Mesenchymal stem cell (in vitro differentiated cells and primary cell): ENCODE measurements around the gene CHRM2.

Experiments used
- DNase-seq: peaks from one replicate; pipeline ENCODE4 v3.0.0-alpha.2; 2013
- H2AFZ ChIP-seq: one replicate; pipeline ENCODE4 v1.6.1; 2013; ENCODE audit warnings: low read depth, mild to moderate bottlenecking, control low read depth, inconsistent platforms, low read length, moderate library complexity
- H2AK5ac ChIP-seq: 2 replicates; pipeline ENCODE4 v1.6.1; 2013; ENCODE audit warnings: low read length, moderate library complexity, mild to moderate bottlenecking, inconsistent platforms; ENCODE audit not compliant: severe bottlenecking
- H2BK120ac ChIP-seq: one replicate; pipeline ENCODE4 v1.6.1; 2013; ENCODE audit warnings: low read depth, mild to moderate bottlenecking, inconsistent platforms, low read length, moderate library complexity
- H2BK12ac ChIP-seq, 2 experiments: one replicate each; pipeline ENCODE4 v1.6.1; 2013; ENCODE audit warnings: inconsistent platforms in 2 of 2, low read length in 2 of 2, mild to moderate bottlenecking in 2 of 2, moderate library complexity in 2 of 2, control low read depth in 1 of 2
- H2BK15ac ChIP-seq: one replicate; pipeline ENCODE4 v1.6.1; 2013; ENCODE audit warnings: mild to moderate bottlenecking, low read depth, inconsistent platforms; ENCODE audit not compliant: poor library complexity, severe bottlenecking
- H2BK5ac ChIP-seq: 2 replicates; pipeline ENCODE4 v1.6.1; 2013; ENCODE audit warnings: low read depth, mild to moderate bottlenecking, low read length, control low read depth, inconsistent platforms; ENCODE audit not compliant: poor library complexity, severe bottlenecking
- H3K14ac ChIP-seq, 2 experiments: one replicate each; pipeline ENCODE4 v1.6.1; 2013; ENCODE audit warnings: inconsistent platforms in 2 of 2, low read length in 2 of 2, control low read depth in 1 of 2, mild to moderate bottlenecking in 1 of 2, moderate library complexity in 1 of 2
- H3K18ac ChIP-seq, 2 experiments: one replicate each; pipeline ENCODE4 v1.6.1; 2013; ENCODE audit warnings: inconsistent platforms in 2 of 2, low read length in 2 of 2, control low read depth in 1 of 2, low read depth in 1 of 2, mild to moderate bottlenecking in 1 of 2
- H3K23ac ChIP-seq, 2 experiments: one replicate each; pipeline ENCODE4 v1.6.1; 2013; ENCODE audit warnings: inconsistent platforms in 2 of 2, low read length in 2 of 2, mild to moderate bottlenecking in 2 of 2, moderate library complexity in 2 of 2, control low read depth in 1 of 2
- H3K27ac ChIP-seq: 2 replicates; pipeline ENCODE4 v1.5.1; 2013; ENCODE audit warnings: mild to moderate bottlenecking, moderate library complexity, low read length, control low read depth, inconsistent platforms; ENCODE audit not compliant: poor library complexity, severe bottlenecking
- H3K27me3 ChIP-seq, 2 experiments: 2 replicates each; pipeline versions ENCODE4 v1.6.1 to v1.7.0; 2013; ENCODE audit warnings: low read length in 2 of 2, mild to moderate bottlenecking in 2 of 2, moderate library complexity in 2 of 2, control low read depth in 1 of 2, inconsistent platforms in 1 of 2; ENCODE audit not compliant: control insufficient read depth in 1 of 2, insufficient read depth in 1 of 2
- H3K36me3 ChIP-seq, 2 experiments: 2 replicates each; pipeline versions ENCODE4 v1.6.1 to v1.7.0; 2013; ENCODE audit warnings: low read length in 2 of 2, control low read depth in 1 of 2, inconsistent platforms in 1 of 2, low read depth in 1 of 2, mild to moderate bottlenecking in 1 of 2; ENCODE audit not compliant: insufficient read depth in 2 of 2, control insufficient read depth in 1 of 2
- H3K4ac ChIP-seq, 2 experiments: one replicate each; pipeline ENCODE4 v1.6.1; 2013; ENCODE audit warnings: inconsistent platforms in 2 of 2, low read length in 2 of 2, mild to moderate bottlenecking in 2 of 2, moderate library complexity in 2 of 2, control low read depth in 1 of 2, low read depth in 1 of 2
- H3K4me1 ChIP-seq: 2 replicates; pipeline ENCODE4 v1.6.1; 2013; ENCODE audit warnings: low read depth, low read length, control low read depth; ENCODE audit not compliant: control insufficient read depth, insufficient read depth
- H3K4me2 ChIP-seq: 2 replicates; pipeline ENCODE4 v1.6.1; 2013; ENCODE audit warnings: low read length, mild to moderate bottlenecking, inconsistent platforms; ENCODE audit not compliant: poor library complexity, severe bottlenecking
- H3K4me3 ChIP-seq, 2 experiments: 2 replicates each; pipeline versions ENCODE4 v1.5.1 to v1.7.0; 2013; ENCODE audit warnings: low read length in 2 of 2, mild to moderate bottlenecking in 2 of 2, control low read depth in 1 of 2, low read depth in 1 of 2; ENCODE audit not compliant: insufficient read depth in 1 of 2
- H3K79me1 ChIP-seq: replicated peaks from 2 replicates; pipeline ENCODE4 v1.6.1; 2013; ENCODE audit warnings: mild to moderate bottlenecking, control low read depth, low read length, inconsistent platforms; ENCODE audit not compliant: poor library complexity, severe bottlenecking
- H3K9ac ChIP-seq: 2 replicates; pipeline ENCODE4 v1.7.0; 2013; ENCODE audit warnings: mild to moderate bottlenecking, low read length, moderate library complexity
- H3K9me3 ChIP-seq: 2 replicates; pipeline ENCODE4 v1.7.0; 2013; ENCODE audit warnings: mild to moderate bottlenecking, low read length; ENCODE audit not compliant: control insufficient read depth
- H4K8ac ChIP-seq: one replicate; pipeline ENCODE4 v1.6.1; 2013; ENCODE audit warnings: inconsistent platforms, mild to moderate bottlenecking, low read length, moderate library complexity
- H4K91ac ChIP-seq: one replicate; pipeline ENCODE4 v1.6.1; 2013; ENCODE audit warnings: mild to moderate bottlenecking, low read length, inconsistent platforms
- WGBS: methylation state at CpG from one replicate; pipeline ENCODE4 v1.1.7; 2013; ENCODE audit warnings: mixed read lengths; 5-methylcytosine and 5-hydroxymethylcytosine counted together

The CHRM2 gene

GRCh38 chr7:136964347-136964746, 95.9 kb downstream of the CHRM2 start:
- H2BK120ac ChIP-seq: no peak overlapping the region
- H3K4me1 ChIP-seq: no peaks in the 10 kb centered on the region
- H3K4me3 ChIP-seq: no peak overlapping the region
- no peak overlapping the region for H2AFZ ChIP-seq
- H2BK5ac ChIP-seq: no peak overlapping the region
- H3K36me3 ChIP-seq: no peaks in the 10 kb centered on the region
- H3K79me1 ChIP-seq: no peaks in the 10 kb centered on the region
- 39% methylated on average over 1 of the region's 1 CpG for WGBS
- H2BK15ac ChIP-seq: no peak overlapping the region
- H4K91ac ChIP-seq: no peak overlapping the region
- H4K8ac ChIP-seq: no peak overlapping the region
- H3K9me3 ChIP-seq: no peaks in the 10 kb centered on the region
- peak overlapping the region in 1 of 2 experiments; percentile 62 for H3K18ac ChIP-seq
- H3K23ac ChIP-seq: no peak overlapping the region
- no peak overlapping the region for H3K4ac ChIP-seq
- no peak overlapping the region for H2AK5ac ChIP-seq
- no peak overlapping the region for H3K4me2 ChIP-seq
- no peaks in the 10 kb centered on the region for H3K27me3 ChIP-seq
- no peak overlapping the region for H3K9ac ChIP-seq
- no peak for DNase-seq
- H2BK12ac ChIP-seq: no peak overlapping the region
- H3K14ac ChIP-seq: no peak overlapping the region
- no peak overlapping the region for H3K27ac ChIP-seq

GRCh38 chr7:136966825-136967224, 98.4 kb downstream of the CHRM2 start:
- no peaks in the 10 kb centered on the region for H3K36me3 ChIP-seq
- no peak overlapping the region for H3K4me3 ChIP-seq
- H2BK15ac ChIP-seq: no peak overlapping the region
- no peaks in the 10 kb centered on the region for H3K4me1 ChIP-seq
- H3K4ac ChIP-seq: no peak overlapping the region
- no peak overlapping the region for H3K14ac ChIP-seq
- no peak overlapping the region for H2BK5ac ChIP-seq
- no peak overlapping the region for H2AFZ ChIP-seq
- no peak overlapping the region for H2AK5ac ChIP-seq
- H2BK120ac ChIP-seq: no peak overlapping the region
- H3K79me1 ChIP-seq: no peaks in the 10 kb centered on the region
- no peak overlapping the region for H3K23ac ChIP-seq
- no CpG with 5 or more reads among the region's 1 CpG for WGBS
- no peak for DNase-seq
- H4K91ac ChIP-seq: no peak overlapping the region
- no peaks in the 10 kb centered on the region for H3K27me3 ChIP-seq
- no peak overlapping the region for H3K27ac ChIP-seq
- H3K9ac ChIP-seq: no peak overlapping the region
- H3K18ac ChIP-seq: no peak overlapping the region
- no peaks in the 10 kb centered on the region for H3K9me3 ChIP-seq
- no peak overlapping the region for H2BK12ac ChIP-seq
- H3K4me2 ChIP-seq: no peak overlapping the region
- H4K8ac ChIP-seq: no peak overlapping the region

- no peaks in the 10 kb centered on the region for H3K79me1 ChIP-seq
- no peaks in the 10 kb centered on the region for H3K27me3 ChIP-seq
- H2BK15ac ChIP-seq: no peak overlapping the region
- H3K14ac ChIP-seq: no peak overlapping the region
- no peak overlapping the region for H3K18ac ChIP-seq
- H2BK12ac ChIP-seq: no peak overlapping the region
- no peak overlapping the region for H2AK5ac ChIP-seq
- no peak overlapping the region for H3K9ac ChIP-seq
- H3K4ac ChIP-seq: no peak overlapping the region
- H3K9me3 ChIP-seq: no peaks in the 10 kb centered on the region
- H3K23ac ChIP-seq: no peak overlapping the region
- no peaks in the 10 kb centered on the region for H3K36me3 ChIP-seq
- no peak overlapping the region for H2BK5ac ChIP-seq
- no peak overlapping the region for H3K4me3 ChIP-seq
- 50% methylated on average over 1 of the region's 2 CpGs for WGBS
- no peak overlapping the region for H4K8ac ChIP-seq
- H3K4me1 ChIP-seq: no peaks in the 10 kb centered on the region
- no peak overlapping the region for H3K4me2 ChIP-seq
- no peak overlapping the region for H2AFZ ChIP-seq
- no peak for DNase-seq
- no peak overlapping the region for H4K91ac ChIP-seq
- H2BK120ac ChIP-seq: no peak overlapping the region
- no peak overlapping the region for H3K27ac ChIP-seq
These were observed 101.3 kb downstream of the CHRM2 start for GRCh38 chr7:136969761-136970160.

- H3K23ac ChIP-seq: no peak overlapping the region
- no peak overlapping the region for H3K4me2 ChIP-seq
- no peak overlapping the region for H3K9ac ChIP-seq
- H3K36me3 ChIP-seq: no peaks in the 10 kb centered on the region
- H2AFZ ChIP-seq: no peak overlapping the region
- peak; percentile 20 for DNase-seq
- no peak overlapping the region for H3K4ac ChIP-seq
- no peak overlapping the region for H4K8ac ChIP-seq
- no peaks in the 10 kb centered on the region for H3K9me3 ChIP-seq
- H2BK5ac ChIP-seq: no peak overlapping the region
- no peak overlapping the region for H2BK12ac ChIP-seq
- no peak overlapping the region for H3K14ac ChIP-seq
- H3K79me1 ChIP-seq: no peaks in the 10 kb centered on the region
- WGBS: 71% methylated on average over 1 of the region's 2 CpGs
- no peak overlapping the region for H3K4me3 ChIP-seq
- H2BK120ac ChIP-seq: no peak overlapping the region
- no peak overlapping the region for H3K18ac ChIP-seq
- H2BK15ac ChIP-seq: no peak overlapping the region
- H4K91ac ChIP-seq: no peak overlapping the region
- no peak overlapping the region for H3K27ac ChIP-seq
- no peaks in the 10 kb centered on the region for H3K27me3 ChIP-seq
- H2AK5ac ChIP-seq: no peak overlapping the region
- H3K4me1 ChIP-seq: no peaks in the 10 kb centered on the region
These were observed 103.3 kb downstream of the CHRM2 start for GRCh38 chr7:136971776-136972175.
